Duodenal mucosa (tissue), 2 donors: ENCODE results near the gene CRTC1.

ENCODE experiments used
- H3K27ac ChIP-seq: one replicate; pipeline ENCODE4 v1.7.0; 2013; ENCODE audit warnings: low read depth, low read length
- H3K27me3 ChIP-seq, 2 donors: one replicate each; pipeline ENCODE4 v1.7.0; 2013; ENCODE audit warnings: low read length in 2 of 2, control low read depth in 1 of 2; ENCODE audit not compliant: insufficient read depth in 2 of 2, control insufficient read depth in 1 of 2
- H3K36me3 ChIP-seq, 2 donors: one replicate each; pipeline ENCODE4 v1.7.0; 2013; ENCODE audit warnings: low read length in 2 of 2, control low read depth in 1 of 2; ENCODE audit not compliant: insufficient read depth in 2 of 2, control insufficient read depth in 1 of 2
- H3K4me1 ChIP-seq, 2 donors: one replicate each; pipeline ENCODE4 v1.7.0; 2013; ENCODE audit warnings: low read length in 2 of 2, control low read depth in 1 of 2; ENCODE audit not compliant: insufficient read depth in 2 of 2, control insufficient read depth in 1 of 2
- H3K4me3 ChIP-seq, 2 donors: one replicate each; pipeline ENCODE4 v1.7.0; 2013; ENCODE audit warnings: low read length in 2 of 2, low read depth in 1 of 2
- H3K9ac ChIP-seq, 2 donors: one replicate each; pipeline ENCODE4 v1.7.0; 2013; ENCODE audit warnings: low read length in 2 of 2, low read depth in 1 of 2
- H3K9me3 ChIP-seq, 2 donors: one replicate each; pipeline ENCODE4 v1.7.0; 2013; ENCODE audit warnings: low read length in 2 of 2, control low read depth in 1 of 2; ENCODE audit not compliant: control insufficient read depth in 1 of 2

The CRTC1 gene

DNA sequence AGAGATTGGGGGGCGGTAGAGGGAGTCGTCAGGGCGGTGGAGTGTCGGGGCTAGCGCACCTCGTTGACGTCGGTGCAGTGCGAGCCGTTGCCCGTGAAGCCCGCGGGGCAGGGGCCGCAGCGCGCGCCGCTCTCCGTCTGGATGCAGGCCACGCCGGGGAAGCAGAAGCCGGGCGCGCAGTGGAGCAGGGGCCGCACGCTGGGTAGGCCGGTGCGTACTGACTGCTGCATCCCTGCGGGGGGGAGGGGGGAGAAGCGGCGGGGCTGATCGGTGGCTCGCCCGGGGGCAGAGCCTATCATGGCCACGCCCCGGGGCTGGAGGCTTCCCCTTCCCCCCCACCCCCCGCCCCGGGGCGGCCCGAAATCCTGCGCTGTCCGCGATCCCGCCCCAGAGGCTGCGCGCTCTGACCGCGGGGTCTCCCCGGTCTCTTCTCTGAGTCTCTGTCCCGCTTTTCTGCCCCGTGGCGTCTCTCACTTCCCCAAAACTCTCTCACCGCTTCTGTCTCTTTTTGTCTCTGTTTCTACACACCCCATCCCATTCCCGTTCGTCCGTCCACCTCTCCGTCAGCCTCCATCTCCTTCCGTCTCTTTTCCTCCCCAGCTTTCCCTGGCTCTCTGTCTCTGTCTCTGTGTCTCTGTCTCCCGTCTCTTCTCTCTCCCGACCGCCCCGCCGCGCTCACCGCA lies 106.5 kb downstream of the CRTC1 start:
- peaks cover 63 to 71% of the 10 kb centered on the region in 2 donors for H3K27me3 ChIP-seq
- H3K9ac ChIP-seq, result no peak overlapping the region
- H3K36me3 ChIP-seq, result no peaks in the 10 kb centered on the region
- H3K27ac ChIP-seq, result no peak overlapping the region
- H3K4me3 ChIP-seq, result peak overlapping the region in 1 of 2 donors; percentile 6
- H3K9me3 ChIP-seq, result no peaks in the 10 kb centered on the region
- H3K4me1 ChIP-seq, result peaks cover 0 to 11% of the 10 kb centered on the region in 2 donors

DNA sequence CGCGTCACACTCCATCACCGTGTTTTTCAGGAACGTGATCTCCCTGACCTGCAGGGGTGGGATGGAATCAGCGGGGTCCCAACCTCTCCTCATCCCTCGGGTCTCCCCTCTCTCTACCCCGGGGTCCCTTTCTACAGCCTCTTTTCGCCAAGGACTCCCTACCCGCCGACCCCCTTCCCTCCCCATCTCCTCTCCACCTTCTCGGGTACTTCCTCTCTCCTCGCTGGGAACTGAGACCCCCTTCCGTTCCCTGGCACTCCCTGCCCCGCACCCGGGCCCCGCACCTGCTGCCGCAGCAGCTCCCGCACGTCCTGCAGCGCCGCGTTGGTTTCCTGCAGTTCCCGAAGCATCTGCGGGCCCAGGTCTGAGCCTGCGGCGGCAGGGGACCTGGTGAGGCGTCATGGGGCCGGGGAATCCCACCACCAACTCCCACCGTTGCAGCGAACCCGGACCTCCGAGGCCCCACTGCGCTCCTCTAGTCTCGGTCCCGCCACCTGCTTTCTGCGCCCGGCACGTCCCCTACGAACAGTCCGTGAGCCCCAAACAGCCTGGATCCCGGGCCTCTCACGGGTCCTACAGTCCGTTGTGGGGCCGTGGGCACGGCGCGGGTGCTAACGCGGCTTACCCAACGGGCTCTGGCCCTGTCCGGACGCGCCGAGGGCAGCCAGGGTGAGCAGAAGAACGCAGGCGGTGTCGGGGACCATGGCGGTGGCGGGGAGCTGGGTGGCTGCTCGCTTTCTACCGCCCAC lies 107.3 kb downstream of the CRTC1 start, which contains the start of gene COMP:
Gene COMP (minus strand): TSS at position 740 of the 749 bp plus-strand sequence. CDS start 36 bp downstream, at position 704.
- Histone ChIP-seq H3K4me1 (peaks cover 0 to 7% of the 10 kb centered on the region in 2 donors), H3K27ac (no peak within 1 kb of the TSS), H3K9me3 (no peaks in the 10 kb centered on the region), H3K27me3 (peaks cover 64 to 72% of the 10 kb centered on the region in 2 donors), H3K36me3 (no peaks in the 10 kb centered on the region), H3K9ac (no peak within 1 kb of the TSS), H3K4me3 (peak within 1 kb of the TSS in 1 of 2 donors; percentile 6)

DNA sequence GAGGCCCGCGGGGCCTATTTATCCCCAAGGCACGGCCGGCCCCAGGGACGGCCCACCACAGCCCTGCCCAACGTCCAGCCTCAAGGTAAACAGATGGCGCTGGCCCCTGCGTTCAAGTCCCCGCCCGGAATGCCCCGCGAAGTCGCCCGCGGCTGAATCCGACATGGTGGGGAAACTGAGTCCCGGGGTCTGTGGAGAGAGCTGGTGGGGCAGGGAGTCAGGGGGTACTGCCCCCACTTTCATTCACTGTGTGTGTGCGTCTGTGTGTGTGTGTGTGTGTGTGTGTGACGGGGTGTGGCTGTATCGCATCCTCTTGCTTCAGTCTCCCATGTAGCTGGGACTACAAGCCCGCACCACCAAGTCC lies 107.8 kb downstream of the CRTC1 start:
- H3K4me3 ChIP-seq, result no peak overlapping the region
- H3K4me1 ChIP-seq, result peaks cover 0 to 7% of the 10 kb centered on the region in 2 donors
- peaks cover 68 to 72% of the 10 kb centered on the region in 2 donors for H3K27me3 ChIP-seq
- no peaks in the 10 kb centered on the region for H3K36me3 ChIP-seq
- no peak overlapping the region for H3K27ac ChIP-seq
- no peak overlapping the region for H3K9ac ChIP-seq
- H3K9me3 ChIP-seq, result no peaks in the 10 kb centered on the region

DNA sequence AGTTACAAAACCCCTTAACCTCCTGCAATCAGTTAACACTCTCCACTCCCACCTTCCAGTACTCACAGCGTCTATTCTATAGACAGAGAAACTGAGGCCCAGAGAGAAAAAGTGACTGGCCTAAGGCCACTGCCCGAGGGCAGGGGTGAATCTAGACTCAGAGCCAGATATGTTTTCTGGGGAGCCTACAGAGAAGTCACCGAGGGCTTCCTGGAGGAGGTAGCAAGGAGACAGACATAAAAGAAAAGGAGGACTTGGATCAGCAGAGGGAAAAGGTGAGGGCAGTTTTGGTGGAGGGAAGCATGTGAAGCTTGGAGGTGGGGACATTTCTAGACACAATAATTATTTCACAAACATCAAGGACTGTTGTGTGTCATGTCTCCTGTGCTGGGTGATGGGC lies 109.2 kb downstream of the CRTC1 start:
- H3K27ac ChIP-seq, result no peak overlapping the region
- H3K27me3 ChIP-seq, result peaks cover 58 to 69% of the 10 kb centered on the region in 2 donors
- peaks cover 0 to 3% of the 10 kb centered on the region in 2 donors for H3K4me1 ChIP-seq
- no peak overlapping the region for H3K9ac ChIP-seq
- no peak overlapping the region for H3K4me3 ChIP-seq
- no peaks in the 10 kb centered on the region for H3K9me3 ChIP-seq
- no peaks in the 10 kb centered on the region for H3K36me3 ChIP-seq

DNA sequence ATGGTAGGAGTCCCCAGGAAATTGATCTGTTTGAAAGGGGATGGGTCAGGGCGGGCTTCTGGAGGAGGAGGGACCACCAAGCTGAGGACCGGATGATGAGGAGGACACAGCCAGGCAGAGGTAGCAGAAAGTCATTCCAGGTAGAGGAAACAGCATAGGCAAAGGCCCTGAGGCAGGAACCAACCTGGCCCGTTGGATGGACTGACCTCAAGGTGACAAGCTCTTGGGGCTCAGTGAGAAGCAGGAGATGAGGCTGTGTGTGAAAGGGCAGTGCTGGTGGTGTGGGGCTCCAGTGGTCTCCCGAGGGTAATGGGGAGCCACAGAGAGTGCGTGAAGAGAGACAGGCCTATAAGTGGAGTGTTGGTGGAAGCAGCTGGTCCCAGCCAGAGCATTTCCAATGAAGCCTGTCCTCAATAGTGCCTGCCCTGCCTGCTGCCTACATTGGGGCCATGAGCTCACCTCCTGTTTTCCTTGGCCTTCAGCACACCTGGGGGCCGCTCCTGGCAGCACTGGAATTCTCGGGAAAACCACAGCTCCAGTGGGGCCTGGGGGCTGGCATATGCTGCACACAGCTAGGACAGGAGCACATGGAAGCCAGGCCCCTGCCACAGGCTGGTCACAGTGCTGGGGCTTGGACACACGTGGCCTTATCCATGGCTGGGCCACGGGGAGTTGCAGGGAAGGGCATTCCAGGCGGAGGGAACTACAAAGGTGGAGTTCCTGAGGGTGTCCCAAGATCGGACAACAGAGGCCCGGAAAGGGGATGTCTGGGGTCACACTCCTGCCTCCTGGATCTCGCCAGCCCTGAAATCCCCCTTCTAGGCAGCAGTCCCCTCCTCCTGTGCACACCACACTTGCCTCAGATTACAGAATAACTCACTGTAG lies 109.9 kb downstream of the CRTC1 start:
- Histone ChIP-seq H3K27me3 (peaks cover 54 to 66% of the 10 kb centered on the region in 2 donors), H3K36me3 (no peaks in the 10 kb centered on the region), H3K9me3 (no peaks in the 10 kb centered on the region), H3K4me3 (no peak overlapping the region), H3K4me1 (peaks cover 0 to 3% of the 10 kb centered on the region in 2 donors), H3K27ac (no peak overlapping the region), H3K9ac (no peak overlapping the region)

DNA sequence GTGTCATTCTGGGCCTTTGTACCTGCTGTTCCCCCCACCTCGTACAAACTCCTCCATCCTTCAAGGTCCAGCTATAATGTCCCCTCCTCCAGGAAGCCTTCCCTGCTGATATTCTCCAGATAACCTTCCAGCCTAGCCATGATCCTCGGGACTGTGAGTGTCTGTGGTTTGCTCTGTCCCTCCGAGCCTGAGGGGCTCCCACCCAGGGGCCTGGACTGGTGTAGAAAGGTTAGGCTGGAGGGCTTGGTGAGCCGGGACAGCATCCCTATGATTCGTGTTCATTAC lies 110.5 kb downstream of the CRTC1 start:
- Histone ChIP-seq H3K9ac (no peak overlapping the region), H3K4me3 (no peak overlapping the region), H3K4me1 (peaks cover 3 to 5% of the 10 kb centered on the region in 2 donors), H3K9me3 (no peaks in the 10 kb centered on the region), H3K36me3 (no peaks in the 10 kb centered on the region), H3K27ac (no peak overlapping the region), H3K27me3 (peaks cover 50 to 61% of the 10 kb centered on the region in 2 donors)

DNA sequence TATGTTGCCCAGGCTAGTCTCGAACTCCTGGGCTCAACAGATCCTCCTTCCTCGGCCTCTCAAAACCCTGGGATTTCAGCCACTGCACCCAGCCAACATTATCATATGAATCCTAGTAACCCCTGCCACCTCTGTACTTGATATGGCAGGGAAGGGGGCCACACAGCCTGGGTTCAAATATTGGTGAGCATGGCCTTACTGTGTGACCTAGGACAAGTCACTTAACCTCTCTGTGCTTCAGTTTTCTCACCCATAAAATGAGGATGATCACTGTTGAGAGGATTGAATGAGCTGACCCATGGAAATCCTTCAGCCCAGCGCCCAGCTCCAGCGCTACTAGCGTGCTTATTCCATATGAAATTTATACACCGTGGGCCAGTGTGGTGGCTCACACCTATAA lies 111.2 kb downstream of the CRTC1 start:
- Histone ChIP-seq H3K27me3 (peaks cover 45 to 57% of the 10 kb centered on the region in 2 donors), H3K36me3 (no peaks in the 10 kb centered on the region), H3K4me1 (peaks cover 7 to 8% of the 10 kb centered on the region in 2 donors), H3K9me3 (no peaks in the 10 kb centered on the region), H3K27ac (no peak overlapping the region), H3K4me3 (no peak overlapping the region), H3K9ac (no peak overlapping the region)

DNA sequence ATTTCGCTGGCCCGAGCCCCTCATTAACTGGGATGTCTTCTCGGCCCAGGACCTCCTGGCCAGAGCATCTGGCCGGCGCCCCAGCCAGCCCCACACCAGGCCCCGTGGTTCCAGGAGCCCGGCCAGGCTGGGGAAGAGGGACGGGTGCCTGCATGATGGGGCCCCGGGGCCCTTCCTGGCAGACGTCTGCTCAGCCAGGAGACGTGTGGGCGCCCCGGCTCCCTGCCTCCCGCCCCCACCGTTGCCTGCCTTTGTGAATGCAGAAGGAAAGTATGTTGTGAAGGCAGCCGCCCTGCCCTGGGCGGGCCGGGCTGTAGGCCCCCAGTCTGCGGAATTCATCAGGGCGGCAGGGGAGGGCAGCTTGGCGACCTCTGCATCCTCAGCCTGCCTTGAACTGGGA lies 112.1 kb downstream of the CRTC1 start:
- Histone ChIP-seq H3K9me3 (no peaks in the 10 kb centered on the region), H3K4me3 (no peak overlapping the region), H3K4me1 (peaks cover 7 to 8% of the 10 kb centered on the region in 2 donors), H3K27ac (no peak overlapping the region), H3K27me3 (peaks cover 37 to 54% of the 10 kb centered on the region in 2 donors), H3K36me3 (no peaks in the 10 kb centered on the region), H3K9ac (no peak overlapping the region)

DNA sequence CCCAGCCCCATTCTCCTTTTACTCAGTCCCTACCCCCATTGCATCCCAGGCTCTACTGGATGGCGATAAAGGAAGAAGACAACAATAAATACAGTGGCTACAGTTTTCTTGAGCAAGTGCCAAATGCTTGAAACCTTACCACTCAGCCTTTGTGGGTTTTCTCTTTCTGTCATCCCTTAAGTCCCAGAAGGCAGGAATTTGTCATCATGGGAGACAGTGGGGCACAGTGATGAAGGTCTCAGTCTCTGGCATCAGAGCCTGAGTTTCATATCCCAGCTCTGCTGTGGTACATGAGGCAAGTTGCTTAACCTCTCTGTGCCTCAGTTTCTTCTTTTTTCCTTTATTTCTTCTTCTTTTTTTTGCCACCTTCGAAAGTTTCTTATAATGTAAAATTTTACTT lies 112.8 kb downstream of the CRTC1 start:
- H3K9ac ChIP-seq, result no peak overlapping the region
- H3K4me1 ChIP-seq, result peaks cover 7 to 8% of the 10 kb centered on the region in 2 donors
- H3K27me3 ChIP-seq, result peaks cover 30 to 51% of the 10 kb centered on the region in 2 donors
- H3K9me3 ChIP-seq, result no peaks in the 10 kb centered on the region
- no peak overlapping the region for H3K4me3 ChIP-seq
- H3K27ac ChIP-seq, result no peak overlapping the region
- H3K36me3 ChIP-seq, result no peaks in the 10 kb centered on the region
